ENCODE measurements around the gene ACSL4.
"Not testable (repeated sequence)": the region's sequence is repeated elsewhere in the genome, so short reads cannot be mapped to it uniquely, and the experiment has no call there.

The ACSL4 gene

DNA sequence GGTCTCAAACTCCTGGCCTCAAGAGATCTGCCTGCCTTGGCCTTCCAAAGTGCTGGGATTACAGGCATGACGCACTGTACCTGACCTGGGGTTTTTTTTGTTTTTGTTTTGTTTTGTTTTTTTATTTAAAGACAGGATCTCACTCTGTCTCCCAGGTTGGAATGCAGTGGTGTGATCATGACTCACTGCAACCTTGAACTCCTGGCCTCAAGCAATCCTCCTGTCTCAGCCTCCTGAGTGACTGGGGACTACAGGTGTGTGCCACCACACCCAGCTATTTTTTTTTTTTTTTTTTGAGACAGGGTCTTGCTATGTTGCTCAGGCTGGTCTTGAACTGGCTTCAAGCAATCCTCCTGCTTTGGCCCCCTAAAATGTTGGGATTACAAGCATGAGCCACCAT lies 8.1 kb downstream of the ACSL4 start:
- not testable (repeated sequence) for DNase-seq

DNA sequence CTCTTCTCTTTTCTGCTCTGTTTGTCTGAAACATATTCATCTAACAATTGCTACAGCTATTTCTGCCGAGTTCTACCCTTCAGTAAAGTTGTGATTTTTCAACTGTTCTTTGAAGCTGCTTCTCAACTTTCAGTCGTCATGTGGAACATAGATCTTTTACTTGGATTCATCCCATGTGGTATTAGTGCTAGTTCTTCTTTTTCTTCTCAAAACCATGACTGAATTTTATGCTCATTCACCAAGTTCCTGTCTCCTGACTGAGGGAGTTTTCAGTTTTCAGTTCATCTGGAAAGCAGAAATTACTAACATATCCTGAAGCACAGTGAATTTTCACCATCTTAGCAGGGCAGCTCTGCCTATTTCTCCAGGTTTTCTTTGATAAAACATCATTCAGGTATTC lies 12.1 kb downstream of the ACSL4 start:
- DNase-seq, result no peak

DNA sequence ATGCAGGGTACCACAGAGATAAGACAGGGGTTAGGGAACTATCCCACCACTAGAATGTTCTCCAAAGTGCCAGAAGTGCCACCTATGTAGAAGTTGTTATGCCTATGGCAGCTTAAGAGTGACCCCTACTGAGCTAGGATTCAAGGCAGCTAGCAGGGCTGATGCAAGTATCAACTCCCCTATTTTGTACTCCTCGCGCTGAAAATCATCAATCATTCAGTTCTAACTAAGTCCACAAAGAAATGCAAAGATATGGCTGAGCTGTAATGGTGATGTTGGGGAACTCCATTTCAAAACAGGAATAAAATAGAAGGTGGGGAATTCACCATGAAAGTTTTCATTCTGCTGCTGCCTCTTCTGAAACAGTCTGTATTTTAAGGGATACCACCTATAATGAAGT lies 13.8 kb downstream of the ACSL4 start:
- DNase-seq, result no peak

DNA sequence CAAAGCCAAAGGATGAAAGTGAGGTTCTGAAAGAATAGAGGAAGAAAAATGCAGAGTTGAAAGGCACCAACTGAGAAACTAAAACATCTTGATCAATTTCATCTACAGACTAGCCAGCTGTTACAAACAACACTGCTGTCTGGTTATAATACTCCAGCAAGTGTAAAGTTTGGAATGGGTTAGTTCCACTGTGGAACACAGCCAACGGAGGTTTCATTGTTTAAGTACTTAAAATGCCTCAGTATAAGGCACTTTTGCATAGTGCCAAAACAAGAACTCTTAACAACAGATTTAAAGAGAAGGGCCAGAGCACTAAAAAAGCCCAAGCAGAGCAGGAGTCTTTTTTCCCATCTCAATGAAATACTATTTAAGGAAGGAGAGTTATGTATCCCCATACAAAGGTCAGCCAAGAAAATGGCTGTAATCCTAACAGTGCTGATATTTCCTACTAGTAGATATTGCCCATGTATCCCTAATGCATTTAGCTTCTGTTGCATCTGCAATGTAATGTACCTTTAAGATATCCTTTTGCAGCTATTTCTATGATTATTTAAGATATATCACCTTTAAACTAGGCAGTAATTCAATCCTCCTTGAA lies 16.5 kb downstream of the ACSL4 start:
- no peak for DNase-seq

DNA sequence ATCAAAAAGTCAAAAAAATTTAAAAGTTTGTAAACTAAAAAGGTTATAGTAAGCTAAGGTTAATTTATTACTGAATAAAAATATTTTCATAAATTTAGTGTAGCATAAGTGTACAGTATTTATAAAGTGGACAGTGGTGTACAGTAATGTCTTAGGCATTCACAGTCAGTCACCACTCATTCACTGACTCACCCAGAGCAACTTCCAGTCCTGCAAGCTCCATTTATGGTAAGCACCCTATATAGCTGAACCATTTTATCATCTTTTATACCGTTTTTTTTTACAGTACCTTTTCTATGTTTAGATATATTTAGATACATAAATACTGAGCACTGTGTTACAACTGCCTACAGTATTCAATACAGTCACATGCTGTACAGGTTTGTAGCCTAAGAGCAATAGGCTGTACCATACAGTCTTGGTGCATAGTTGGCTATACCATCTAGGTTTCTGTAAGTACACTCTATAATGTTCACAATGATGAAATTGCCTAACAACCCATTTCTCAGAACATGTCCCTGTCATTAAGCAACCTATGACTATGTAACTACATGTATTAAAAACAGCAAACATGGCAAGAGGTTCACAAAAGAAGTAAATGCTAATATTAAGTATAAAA lies 18.6 kb downstream of the ACSL4 start:
- no peak for DNase-seq

DNA sequence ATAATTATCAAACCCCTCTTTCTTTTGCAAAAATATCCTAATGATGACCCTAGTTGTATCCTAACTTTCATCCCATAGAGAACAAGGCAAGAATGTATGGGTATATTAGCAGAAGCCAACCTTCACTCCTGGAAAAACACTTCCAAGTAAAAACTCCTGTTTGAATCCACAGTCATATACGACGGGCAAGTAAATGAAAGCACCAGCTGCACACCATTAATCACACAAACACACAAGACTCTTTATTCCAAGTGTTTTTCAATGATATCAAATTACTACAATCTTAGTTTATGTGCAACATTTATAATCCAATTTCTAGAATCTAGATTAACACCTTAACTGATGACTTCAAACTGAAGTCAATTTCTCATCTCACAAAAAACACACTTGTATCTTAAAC lies 22.9 kb downstream of the ACSL4 start:
- DNase-seq, result no peak

DNA sequence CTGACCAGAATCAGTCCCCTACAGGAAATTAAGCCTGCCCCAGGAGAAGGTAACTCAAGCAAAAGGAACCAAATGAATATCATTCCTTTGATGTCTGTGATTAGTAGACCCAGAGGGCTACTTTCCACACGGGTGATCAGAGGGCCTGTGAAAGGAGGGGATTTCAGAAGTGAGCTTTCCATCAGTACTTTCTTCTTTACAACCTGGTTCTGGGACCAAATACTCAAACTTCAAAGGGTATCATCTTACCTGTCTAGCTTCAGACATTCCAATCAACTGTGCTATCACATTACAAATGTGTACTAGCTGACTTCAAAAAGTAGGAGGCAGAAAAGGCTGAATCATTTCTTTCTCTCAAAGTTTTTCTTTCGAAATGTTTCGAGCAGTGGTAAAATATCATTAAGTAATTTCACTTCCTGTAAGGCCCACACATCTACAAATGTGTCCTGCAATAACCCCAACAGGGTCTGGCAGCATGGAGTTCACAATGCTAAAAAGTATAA lies 23.9 kb downstream of the ACSL4 start:
- DNase-seq, result no peak

DNA sequence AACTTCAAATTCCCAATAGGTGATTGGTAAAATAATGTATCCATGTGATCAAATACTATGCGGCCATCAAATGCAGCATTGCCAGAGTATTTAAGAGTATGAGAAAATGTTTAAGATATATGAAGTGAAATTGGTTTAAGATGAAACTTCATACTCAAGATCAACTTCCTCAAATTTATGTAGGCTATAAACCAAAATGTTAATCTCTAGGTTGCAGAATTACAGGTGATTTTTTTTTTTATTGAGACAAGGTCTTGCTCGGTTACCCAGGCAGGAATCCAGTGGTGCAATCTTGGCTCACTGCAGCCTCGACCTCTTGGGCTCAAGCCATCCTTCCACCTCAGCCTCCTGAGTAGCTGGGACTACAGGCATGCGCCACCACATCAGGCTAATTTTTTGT lies 25.3 kb downstream of the ACSL4 start:
- DNase-seq, result no peak

DNA sequence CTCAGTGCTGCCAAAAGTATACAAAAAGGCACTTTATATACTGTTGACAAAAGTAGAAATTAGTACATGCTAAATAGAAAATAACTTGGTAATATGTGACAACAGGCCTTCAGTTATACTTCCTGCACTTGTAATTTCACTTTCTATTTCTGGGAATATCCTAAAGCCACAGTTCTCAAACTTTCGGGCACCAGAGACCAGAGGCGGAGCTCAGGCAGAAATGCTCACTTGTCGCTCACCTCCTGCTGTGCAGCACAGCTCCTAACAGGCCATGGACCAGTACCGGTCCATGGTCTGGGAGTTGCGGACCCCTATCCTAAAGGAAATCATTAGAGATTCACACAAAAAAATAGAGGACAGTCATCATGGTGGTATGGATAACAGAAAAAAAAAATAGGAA lies 25.7 kb downstream of the ACSL4 start:
- DNase-seq, result no peak

DNA sequence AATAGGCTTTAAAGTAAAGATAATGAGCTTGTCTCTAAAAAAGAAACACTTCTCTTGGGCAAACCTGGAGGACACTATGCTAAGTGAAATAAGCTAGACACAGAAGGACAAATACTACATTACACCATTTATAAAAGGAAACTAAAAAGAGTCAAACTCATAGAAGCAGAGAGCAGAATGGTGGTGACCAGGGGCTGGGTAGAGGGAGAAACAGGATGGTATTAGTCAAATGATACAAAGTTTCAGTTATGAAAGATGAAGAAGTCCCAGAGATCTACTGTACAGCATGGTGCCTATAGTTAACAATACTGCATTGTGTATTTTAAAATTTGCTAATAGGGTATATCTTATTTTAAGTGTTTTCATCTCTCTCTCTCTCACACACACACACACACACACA lies 28.5 kb downstream of the ACSL4 start:
- no peak for DNase-seq

DNA sequence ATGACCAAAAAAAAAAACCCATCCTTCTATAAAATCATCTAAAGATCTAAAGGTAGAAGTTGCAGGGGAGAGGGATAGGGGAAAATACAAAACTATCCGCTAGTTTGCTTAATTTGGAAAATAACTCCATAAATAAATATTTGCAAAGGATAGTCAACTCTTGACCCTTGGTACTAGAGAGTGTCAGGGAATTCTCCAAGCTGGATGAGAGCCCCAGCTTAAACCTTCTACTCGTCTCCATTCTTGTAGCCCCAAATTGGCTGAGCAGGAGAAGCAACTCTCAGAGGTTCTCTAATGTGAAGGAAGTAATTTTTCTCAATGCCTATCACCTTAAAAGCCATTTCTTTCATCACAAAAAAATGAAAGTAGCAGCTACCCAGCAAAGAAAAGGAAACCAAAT lies 35.2 kb downstream of the ACSL4 start:
- no peak for DNase-seq

DNA sequence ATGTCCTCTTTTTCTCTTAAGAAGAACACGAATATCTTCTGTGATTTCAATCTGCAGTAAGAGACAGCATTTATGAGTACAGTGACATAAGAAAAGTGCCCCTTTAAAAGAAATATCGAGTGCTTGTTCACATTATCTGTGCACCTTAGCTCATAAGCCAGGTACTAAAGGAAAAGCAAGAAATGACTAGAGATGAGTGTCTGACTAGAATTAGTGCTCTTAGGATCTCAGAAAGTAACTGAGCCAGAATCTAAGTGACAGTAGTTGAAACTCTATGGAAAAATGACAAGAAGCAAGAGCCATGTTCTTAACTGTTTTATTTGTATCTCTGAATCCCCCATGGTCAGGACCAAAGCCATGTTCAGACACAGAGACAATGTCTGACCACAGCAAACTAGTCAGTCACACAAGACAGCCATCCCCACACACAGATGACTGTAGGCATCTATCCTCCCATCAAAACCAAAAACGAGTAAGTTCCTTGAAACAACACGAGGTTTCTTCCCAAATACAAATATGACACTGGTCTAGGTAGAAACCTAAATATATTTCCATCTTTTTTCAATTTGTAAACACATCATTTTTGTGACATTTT lies 36.8 kb downstream of the ACSL4 start:
- DNase-seq, result no peak

DNA sequence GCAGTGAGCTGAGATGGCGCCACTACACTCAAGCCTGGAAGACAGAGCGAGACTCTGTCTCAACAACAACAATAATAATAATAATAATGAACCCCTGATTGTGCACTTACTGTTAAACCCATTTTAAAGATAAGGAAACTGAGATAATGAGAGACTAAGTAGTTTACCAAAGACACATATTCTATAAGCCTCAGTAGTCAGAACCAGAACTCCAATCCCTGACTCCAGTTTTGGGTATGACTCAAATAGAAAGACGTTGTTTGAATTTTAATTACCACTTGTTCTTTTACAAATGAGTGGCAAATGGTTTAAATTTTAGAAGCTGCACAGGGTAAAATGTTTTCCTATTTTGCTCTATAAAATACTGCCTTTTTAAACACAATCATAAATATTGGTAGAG lies 37.4 kb downstream of the ACSL4 start:
- no peak for DNase-seq

DNA sequence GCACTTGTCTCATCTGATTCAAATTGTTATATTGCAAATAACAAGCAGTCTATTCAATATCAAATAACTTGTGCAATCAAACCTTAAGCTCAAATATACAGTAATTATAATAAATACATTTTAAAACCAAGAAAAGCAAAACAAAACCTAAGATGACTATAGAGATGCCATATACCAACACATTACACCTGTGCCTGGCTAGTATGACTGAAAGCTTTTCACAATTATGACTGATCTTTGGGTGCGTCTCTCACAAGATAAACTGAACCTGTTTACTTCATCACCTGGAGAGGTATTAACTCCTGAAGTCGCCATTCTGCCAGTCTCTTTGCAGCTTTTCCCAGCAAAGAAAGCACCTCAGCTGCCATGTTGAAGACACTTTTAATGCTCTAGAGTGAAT lies 41.3 kb downstream of the ACSL4 start:
- DNase-seq, result no peak

DNA sequence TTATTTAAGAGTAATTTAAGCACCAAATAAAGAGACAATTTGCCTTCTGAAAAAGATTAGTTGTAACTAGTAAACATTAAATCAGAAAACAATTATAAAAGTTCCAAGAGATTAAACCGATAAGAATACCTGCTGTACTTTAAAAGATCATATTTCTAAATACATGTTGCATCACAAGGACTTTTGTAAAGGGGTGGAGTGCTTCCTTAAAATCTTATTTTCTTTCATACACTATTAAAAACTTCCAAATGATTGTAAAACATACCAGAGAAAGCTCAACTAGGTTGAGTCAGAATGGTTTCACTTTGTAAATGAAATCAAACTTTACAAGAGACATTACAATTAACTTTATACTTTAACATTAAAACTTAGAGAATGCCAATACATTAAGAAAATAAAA lies 41.8 kb downstream of the ACSL4 start:
- no peak for DNase-seq

DNA sequence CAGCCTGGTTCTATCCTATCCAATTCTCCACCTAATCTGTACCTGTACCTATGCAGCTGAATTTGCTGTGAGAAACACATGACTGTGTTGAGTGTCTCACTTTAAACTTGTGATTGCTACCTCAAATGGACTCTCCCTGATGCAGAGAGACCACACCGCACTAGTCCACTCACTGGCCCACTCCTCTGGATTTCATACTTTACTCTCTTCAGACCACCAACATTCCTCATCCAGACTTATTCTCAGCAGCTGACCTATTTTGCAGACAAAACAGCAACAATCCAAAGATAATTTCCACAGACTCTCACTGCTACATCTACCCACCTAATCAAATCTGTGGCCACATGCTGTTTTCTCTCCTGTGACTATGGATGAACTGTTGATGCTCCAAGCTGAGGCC lies 45.2 kb downstream of the ACSL4 start:
- no peak for DNase-seq

DNA sequence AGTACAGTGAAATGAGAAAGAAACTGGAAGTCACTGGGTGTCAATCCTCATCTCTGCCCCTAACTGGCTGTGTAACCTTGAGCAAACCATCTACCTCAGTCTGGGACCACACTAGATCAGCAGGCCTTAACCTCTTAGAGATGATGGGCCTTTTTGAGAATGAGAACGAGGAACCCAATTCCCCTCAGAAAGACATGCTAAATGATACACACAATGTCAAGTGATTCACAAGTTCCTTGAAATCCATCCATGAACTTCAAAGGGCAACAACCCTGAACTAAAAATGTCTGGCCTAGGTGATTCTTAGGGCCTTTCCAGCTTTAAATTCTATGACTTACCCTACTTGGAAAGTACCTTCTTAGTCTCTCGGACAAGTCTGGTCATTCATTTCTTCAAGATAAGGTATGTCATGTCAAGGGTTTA lies 47.4 kb downstream of the ACSL4 start:
- DNase-seq, result no peak

DNA sequence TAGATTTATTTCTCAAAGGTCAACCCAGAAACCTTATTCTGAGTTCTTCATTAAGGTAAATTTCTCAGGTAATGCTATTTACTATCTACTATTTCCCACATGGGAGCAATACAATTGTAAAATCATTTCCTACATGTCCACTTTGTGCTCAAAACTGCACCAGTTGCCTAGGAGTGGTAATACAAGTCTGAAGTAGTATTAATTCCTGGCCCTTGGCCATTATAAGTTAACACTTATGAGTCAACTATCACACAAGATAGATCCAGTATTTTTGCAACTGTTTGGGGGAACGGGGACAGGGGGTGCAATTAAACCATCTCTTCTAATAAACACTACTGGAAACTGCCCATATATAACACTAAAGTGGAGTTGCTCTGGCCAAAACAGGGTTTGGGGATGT lies 48.9 kb downstream of the ACSL4 start:
- DNase-seq, result no peak

DNA sequence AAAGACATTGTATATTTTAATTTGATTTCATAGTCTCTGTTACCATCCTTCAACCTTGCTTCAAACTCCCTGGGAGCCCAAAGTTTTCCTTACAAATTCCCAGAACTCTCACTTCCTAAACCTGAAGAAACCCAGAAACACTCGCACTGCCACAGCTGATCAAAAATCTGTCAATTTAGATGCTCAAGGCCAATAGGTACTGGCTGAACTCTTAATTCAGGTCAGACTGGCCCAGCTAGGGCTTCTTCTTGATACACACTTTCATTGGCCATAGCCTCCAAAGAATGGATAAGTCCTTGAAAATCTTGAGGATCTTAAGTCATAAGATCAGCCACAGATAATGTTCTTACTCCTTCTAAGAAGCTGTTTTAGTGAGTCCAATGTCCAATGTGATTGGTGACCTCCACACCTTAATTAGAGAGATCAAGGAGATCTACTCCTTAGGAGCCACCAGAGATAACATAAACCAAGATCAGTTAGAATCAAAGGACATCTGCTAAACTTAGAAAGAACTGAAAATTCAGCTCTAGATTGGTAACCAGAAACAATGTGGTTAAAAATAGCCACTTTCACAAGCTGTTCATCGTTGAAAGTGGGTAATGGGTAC lies 51.5 kb downstream of the ACSL4 start:
- no peak for DNase-seq

DNA sequence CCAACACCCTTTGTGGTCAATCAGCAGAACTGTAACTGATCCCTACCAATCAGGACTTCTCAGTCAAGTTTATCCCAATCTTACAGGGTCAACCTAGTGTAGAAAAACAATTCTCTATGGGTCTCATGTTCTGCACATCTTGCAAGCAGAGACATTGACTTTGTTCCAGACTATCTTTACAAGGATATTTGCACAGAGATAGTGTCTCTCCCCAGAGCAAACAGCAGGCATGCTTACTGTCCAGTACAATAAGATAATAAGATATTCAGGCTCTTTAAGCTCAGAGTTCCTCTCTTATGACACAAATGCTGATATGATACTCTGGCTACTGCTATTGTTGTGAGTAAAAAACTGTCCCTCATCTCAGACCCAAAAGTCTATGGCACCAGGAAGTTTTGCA lies 53.2 kb downstream of the ACSL4 start:
- no peak for DNase-seq

DNA sequence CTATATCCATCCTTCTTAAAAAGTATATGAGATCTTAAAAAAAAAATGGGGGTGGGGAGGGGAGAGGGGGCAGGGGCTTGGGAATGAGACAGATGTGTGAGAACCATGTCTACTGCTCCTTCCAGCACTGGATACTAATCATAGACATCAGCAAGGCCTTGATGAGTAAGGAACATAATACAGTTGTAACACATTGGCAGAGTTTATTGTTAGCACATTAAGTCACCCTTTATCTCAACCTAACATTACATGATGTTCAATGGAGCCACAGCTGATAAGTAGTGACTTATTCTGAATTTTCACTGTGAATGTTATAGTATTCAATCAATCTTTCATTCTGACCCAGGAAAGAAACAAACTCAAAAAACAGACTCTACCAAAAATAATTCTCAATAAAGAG lies 60.8 kb downstream of the ACSL4 start:
- no peak for DNase-seq

DNA sequence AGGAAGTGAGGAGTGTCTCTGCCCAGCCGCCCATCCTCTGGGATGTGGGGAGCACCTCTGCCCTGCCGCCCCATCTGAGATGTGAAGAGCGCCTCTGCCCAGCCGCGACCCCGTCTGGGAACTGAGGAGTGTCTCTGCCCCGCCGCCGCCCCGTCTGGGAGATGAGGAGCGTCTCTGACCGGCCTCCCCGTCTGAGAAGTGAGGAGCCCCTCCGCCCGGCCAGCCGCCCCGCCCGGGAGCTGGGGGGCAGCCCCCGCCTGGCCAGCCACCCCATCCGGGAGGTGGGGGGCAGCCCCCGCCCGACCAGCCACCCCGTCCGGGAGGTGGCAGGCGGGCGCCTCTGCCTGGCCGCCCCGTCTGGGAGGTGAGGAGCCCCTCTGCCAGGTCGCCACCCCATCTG lies 61.9 kb downstream of the ACSL4 start:
- DNase-seq, result not testable (repeated sequence)

DNA sequence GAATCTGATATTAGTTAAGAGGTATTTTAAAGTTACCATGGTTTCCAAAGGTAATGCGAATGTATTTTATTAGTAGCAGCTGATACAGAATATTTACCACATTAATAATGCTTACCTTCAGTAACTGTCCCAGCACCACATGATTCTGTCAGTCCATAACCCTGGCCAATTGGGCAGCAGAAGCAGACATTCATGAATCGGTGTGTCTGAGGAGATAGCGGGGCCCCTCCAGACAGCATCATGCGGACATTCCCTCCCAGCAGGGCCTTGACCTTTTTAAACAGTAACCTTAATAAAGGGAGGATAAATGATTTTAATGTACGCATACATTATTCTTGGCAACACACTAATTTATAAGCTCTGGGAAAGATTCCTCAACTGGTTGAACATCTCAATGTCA lies 65.1 kb downstream of the ACSL4 start:
- DNase-seq, result no peak

DNA sequence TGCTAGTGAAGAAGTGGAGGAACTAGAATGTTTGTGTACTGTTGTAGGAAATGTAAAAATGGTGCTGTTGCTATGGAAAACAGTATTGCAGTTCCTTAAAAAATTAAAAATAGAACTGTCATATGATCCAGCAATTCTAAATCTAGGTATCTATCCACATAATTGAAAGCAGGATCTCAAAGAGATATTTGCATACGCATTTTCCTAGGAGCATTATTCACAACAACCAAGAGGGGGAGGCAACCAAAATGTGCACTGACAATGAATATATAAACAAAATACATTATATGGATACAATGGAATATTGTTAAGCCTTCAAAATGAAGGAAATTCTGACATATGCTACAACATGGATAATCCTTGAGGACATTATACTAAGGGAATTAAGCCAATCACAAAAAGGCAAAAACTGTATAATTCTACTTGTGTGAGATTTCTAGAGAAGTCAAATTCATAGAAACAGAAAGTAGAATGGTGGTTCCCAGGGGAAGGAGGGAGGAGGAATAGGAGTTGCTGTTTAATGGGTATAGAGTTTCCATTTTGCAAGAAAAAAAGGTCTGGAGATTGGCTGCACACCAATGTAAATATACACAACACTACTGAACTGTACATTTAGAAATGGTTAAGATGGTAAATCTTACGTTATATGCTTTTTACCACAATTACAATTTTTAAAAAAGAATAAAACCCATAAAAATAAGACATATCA lies 72.5 kb downstream of the ACSL4 start:
- no peak for DNase-seq
